Stimulated activated CD8-positive, alpha-beta memory T cell treated with anti-CD3 and anti-CD28 coated beads, Interleukin-12 subunit alpha, Interleukin-12 subunit beta, amount 100 ng/mL, for 24 hours (primary cell): Measurements from ENCODE around the gene BHLHA15.
"Not testable (repeated sequence)": the region's sequence is repeated elsewhere in the genome, so short reads cannot be mapped to it uniquely, and the experiment has no call there.

ENCODE experiments used
- DNase-seq: peaks from one replicate; pipeline ENCODE4 v3.0.0-alpha.2; 2020; ENCODE audit errors: extremely low read depth

BHLHA15 gene

GRCh38 chr7:98210513-98211220, 572 bp upstream of the BHLHA15 start:
- DNase-seq = no peak

GRCh38 chr7:98211676-98212531, 665 bp downstream of the BHLHA15 start:
- no peak for DNase-seq

GRCh38 chr7:98212532-98213041, 1.3 kb downstream of the BHLHA15 start:
- no peak for DNase-seq

- no peak for DNase-seq
Observed at GRCh38 chr7:98213296-98213887, 2.2 kb downstream of the BHLHA15 start.

- no peak for DNase-seq
Observed at GRCh38 chr7:98213888-98214810, 2.9 kb downstream of the BHLHA15 start.

- DNase-seq = no peak
Observed at GRCh38 chr7:98214811-98215321, 3.6 kb downstream of the BHLHA15 start.

- no peak for DNase-seq
Observed at GRCh38 chr7:98215561-98216495, 4.6 kb downstream of the BHLHA15 start.

- no peak for DNase-seq
Observed at GRCh38 chr7:98216941-98217622, 5.8 kb downstream of the BHLHA15 start.

GRCh38 chr7:98217623-98218582, 6.7 kb downstream of the BHLHA15 start:
- no peak for DNase-seq

GRCh38 chr7:98219382-98219781, 8.1 kb downstream of the BHLHA15 start:
- not testable (repeated sequence) for DNase-seq

GRCh38 chr7:98221611-98222532, 10.6 kb downstream of the BHLHA15 start:
- DNase-seq = no peak

GRCh38 chr7:98222533-98223195, 11.4 kb downstream of the BHLHA15 start:
- DNase-seq = no peak

GRCh38 chr7:98223351-98223897, 12.2 kb downstream of the BHLHA15 start:
- DNase-seq = no peak

GRCh38 chr7:98223898-98224700, 12.9 kb downstream of the BHLHA15 start:
- DNase-seq = no peak

GRCh38 chr7:98224701-98225181, 13.5 kb downstream of the BHLHA15 start:
- no peak for DNase-seq
